GM10248 (cell line): ENCODE measurements around the gene RAD51B.

Experiments used
- CTCF ChIA-PET: fragments of 300-600 bp; sonication (Branson Sonifier 250); formaldehyde crosslinking; extraction: SDS; loops from one replicate; lab custom pipeline; 2021; ENCODE audit warnings: antibody characterized with exemption; lab: Yijun Ruan, JAX
- POLR2A ChIA-PET: fragments of 350-650 bp; sonication (Branson Sonifier 250); formaldehyde crosslinking; extraction: SDS; loops from one replicate; lab custom pipeline; 2020; ENCODE audit warnings: antibody characterized with exemption; lab: Yijun Ruan, JAX
- DNase-seq: peaks from one replicate; pipeline ENCODE4 v3.0.0; 2012; ENCODE audit errors: extremely low spot score
- CTCF ChIP-seq: IDR thresholded peaks from 2 replicates; pipeline ENCODE4 v1.5.1; 2012; ENCODE audit warnings: mild to moderate bottlenecking, low read depth; ENCODE audit errors: extremely low read depth, missing control alignments, control extremely low read depth

RAD51B gene

GRCh38 chr14:67999290-67999689 is 179.7 kb downstream of the RAD51B start:
- CTCF ChIA-PET = interaction anchor here (1.0 kb wide), 1 partner anchor 55 kb away, joined by 3 read pairs; no protein-coding TSS in a partner anchor
- DNase-seq = no peak

GRCh38 chr14:67999705-68000384 is 180.3 kb downstream of the RAD51B start:
- no peak for TF ChIP-seq CTCF
- no peak for DNase-seq
- POLR2A ChIA-PET = no interaction called here
- CTCF ChIA-PET = no interaction called here

More at GRCh38 chr14:67999290-67999689, 179.7 kb downstream of the RAD51B start:
- no peak for TF ChIP-seq CTCF
- POLR2A ChIA-PET = no interaction called here

GRCh38 chr14:68000511-68000910 is 180.9 kb downstream of the RAD51B start:
- ChIA-PET POLR2A (no interaction called here), CTCF (interaction anchor here (1.1 to 1.3 kb wide), 2 partner anchors 11 to 16 kb away, joined by 3 to 4 read pairs; no protein-coding TSS in a partner anchor)
- DNase-seq = no peak
- TF ChIP-seq CTCF = no peak

- CTCF ChIA-PET = interaction anchor here (1.2 kb wide), 1 partner anchor 14 kb away, joined by 4 read pairs; no protein-coding TSS in a partner anchor
- no peak for TF ChIP-seq CTCF
- no peak for DNase-seq
- POLR2A ChIA-PET = no interaction called here
Observed at GRCh38 chr14:68008491-68008890, 188.9 kb downstream of the RAD51B start.

- no peak for TF ChIP-seq CTCF
- POLR2A ChIA-PET = no interaction called here
- DNase-seq = no peak
- CTCF ChIA-PET = interaction anchor here (0.7 to 1.3 kb wide), 3 partner anchors 10 to 30 kb away, joined by 3 to 4 read pairs (median 3); no protein-coding TSS in a partner anchor
Observed at GRCh38 chr14:68011406-68012028, 191.9 kb downstream of the RAD51B start.

- POLR2A ChIA-PET = no interaction called here
- no peak for DNase-seq
- no peak for TF ChIP-seq CTCF
- CTCF ChIA-PET = no interaction called here
Observed at GRCh38 chr14:68012871-68013270, 193.3 kb downstream of the RAD51B start.
